HPDE6-E6E7 (cell line): ENCODE results near the gene GOLGA1.
"Not testable (repeated sequence)": the region's sequence is repeated elsewhere in the genome, so short reads cannot be mapped to it uniquely, and the experiment has no call there.

ENCODE experiments used
- DNase-seq: peaks from one replicate; pipeline ENCODE4 v3.0.0; 2011; ENCODE audit warnings: missing footprints; ENCODE audit errors: extremely low spot score

GOLGA1 gene

DNA sequence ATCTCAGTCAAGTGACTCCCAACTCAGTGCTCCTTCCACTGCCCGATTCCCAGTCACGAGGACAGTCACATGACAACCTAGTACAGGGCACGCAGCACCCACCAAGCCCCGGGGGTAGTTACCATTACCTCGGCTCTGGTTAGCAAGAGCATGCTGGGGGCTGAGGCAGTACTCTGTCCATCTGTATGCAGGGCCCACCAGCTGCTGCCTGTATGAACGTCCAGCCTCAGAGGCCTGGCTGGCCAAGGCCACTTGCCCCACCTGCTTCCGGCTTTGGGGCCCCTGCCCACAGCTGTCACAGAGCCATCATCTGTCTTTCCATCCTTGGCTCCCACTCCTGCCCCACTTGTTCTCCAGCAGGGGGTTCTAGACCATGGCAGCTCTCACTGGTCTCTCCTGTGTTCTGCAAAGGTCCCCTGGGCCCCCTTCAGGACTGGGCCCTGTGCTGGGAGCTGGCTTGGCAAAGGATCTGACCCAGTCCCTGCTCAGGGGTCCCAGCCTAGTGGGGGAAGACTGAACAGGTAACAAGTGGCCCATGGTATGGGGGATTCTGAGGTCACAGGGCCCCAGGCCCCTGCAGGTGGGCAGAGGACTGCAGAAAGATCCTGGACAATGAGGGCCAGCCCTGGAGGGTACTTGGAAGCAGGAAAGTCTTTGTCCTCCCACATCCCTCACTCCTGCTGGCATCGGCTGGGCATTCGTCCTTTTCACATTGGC lies 82.4 kb downstream of the GOLGA1 start:
- DNase-seq = no peak

DNA sequence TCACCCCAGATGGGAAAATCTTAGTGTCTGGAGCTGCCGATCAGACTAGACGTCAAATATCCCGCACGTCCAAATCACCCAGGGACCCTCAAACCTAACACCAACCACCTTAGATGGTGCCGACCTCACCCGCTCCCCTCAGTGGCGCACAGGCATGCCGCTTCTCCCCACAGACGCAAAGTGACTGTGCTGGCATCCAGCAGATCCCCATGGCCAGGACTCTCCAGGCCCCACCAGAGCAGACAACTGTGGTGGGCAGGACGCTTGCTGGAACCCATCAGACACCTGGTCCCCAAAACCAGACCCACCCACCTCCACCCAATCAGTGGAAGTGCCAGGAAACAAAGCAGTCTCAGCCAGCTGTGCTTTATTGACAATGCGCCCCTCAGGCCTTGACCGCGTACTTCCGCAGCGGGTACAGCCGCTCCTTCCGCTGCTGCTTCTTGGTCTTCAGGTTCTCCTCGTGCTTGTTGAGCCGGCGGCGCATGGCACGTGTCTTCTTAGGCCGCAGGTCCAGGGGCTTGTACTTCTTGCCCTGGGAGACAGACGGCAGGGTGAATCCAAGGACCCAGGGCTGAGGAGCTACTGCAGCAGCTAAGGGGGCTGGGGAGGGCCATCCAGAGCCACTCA lies 83.2 kb downstream of the GOLGA1 start:
- no peak for DNase-seq

DNA sequence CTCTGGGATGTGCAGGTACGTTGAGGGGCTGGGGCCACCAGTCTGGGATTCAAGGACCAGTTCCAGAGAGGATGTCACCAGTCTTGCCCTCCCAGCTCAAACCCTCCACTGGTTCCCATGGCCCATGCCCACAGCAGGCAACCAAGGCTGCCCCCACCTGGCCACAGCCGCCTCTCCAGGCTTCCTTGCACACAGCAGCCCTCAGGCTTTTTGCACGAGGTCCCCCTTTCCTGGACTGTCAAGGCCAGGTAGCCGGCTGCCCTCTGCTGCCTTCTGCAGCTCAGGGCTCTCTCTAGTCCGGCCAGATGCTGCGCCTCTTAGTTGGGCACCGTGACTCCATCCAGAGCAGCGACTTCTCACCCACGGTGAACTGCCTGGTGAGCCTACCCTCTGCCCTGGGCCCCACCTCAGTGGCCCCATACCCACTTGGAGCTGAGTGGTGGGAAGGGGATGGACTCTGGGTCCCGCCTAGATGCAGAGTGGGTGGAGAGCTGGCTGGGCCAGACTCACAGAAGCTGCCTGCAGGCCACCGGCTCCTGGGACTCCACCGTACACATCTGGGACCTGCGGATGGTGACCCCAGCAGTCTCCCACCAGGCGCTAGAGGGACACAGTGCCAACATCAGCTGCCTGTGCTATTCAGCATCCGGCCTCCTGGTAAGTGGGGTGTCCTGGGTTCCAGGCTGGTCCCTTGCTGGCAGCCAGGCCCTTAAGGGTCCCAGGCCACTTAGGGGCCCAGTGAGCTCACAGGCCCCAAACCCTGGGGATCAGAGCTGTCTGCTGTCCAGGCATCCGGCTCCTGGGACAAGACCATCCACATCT lies 84.7 kb downstream of the GOLGA1 start:
- no peak for DNase-seq

DNA sequence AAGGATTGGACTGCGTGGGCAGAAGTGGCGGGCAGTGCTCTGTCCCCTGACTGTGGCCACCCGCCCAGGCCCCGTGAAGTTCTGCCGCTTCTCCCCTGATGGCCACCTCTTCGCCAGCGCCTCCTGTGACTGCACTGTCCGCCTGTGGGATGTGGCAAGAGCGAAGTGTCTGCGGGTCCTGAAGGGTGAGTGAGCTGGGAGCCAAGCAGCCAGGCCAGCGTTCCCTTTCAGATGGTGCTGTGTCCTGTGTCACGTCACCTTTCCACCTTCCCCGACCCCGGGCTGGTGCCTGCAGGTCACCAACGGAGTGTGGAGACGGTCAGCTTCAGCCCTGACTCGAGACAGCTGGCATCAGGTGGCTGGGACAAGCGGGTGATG lies 85.3 kb downstream of the GOLGA1 start:
- no peak for DNase-seq

DNA sequence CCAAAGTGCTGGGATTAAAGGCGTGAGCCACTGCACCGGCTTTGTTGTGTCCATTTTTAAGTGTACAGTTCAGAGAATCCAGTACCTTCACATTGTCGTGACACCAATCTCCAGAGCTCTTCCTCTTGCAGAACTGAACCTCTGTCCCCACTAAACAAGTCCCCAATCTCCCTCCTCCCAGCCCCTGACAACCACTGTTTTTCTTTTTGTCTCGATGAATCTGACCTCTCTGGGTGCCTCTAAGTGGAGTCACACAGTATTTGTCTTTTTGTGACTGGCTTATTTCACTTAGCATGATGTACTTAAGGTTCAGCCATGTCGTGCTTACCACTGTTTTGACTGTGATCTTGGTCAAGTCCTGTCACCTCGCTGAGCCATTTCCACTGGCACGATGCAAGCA lies 86.1 kb downstream of the GOLGA1 start:
- DNase-seq = no peak

DNA sequence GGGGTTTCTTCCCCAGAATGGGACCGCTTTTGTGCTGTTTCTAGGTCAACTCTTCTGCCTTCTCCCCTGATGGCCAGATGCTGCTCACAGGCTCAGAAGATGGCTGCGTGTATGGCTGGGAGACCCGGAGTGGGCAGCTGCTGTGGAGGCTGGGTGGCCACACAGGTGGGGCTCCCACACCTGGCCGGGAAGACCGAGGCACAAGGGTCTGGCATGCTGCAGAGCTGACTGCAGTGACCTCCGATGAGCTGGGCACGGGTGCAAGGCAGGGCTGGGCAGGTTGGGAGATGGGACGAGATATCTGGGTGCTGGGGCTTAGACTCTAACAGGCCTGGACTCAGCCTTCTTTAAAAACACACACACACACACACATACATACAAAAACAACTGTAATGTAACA lies 86.7 kb downstream of the GOLGA1 start:
- DNase-seq = no peak

DNA sequence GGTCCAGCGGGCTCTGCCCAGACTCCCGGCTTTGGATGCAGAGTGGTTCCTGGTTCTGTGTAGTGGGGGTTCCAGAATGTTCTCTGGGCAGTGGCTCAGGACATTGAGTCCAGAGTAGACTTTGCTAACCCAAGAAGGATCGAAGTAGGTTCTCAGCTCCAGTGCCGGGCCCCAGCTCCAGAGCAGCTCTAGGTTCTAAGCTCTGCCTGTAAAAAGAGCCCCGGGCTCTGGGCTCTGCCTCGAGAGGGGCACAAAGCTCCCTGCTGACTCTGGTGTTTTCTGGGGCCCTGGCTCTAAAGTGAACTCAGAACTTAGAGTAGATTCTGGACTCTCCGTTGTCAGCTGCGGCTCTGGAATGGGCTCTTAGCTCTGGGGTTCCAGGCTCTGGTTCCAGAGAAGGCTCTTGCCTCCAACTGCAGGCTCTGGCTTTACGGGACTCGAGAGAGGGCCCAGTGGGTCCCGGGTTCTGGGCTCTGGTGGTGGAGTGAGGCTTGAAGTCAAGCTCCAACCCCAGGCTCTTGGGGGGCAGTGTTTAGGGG lies 87.2 kb downstream of the GOLGA1 start:
- DNase-seq = no peak

DNA sequence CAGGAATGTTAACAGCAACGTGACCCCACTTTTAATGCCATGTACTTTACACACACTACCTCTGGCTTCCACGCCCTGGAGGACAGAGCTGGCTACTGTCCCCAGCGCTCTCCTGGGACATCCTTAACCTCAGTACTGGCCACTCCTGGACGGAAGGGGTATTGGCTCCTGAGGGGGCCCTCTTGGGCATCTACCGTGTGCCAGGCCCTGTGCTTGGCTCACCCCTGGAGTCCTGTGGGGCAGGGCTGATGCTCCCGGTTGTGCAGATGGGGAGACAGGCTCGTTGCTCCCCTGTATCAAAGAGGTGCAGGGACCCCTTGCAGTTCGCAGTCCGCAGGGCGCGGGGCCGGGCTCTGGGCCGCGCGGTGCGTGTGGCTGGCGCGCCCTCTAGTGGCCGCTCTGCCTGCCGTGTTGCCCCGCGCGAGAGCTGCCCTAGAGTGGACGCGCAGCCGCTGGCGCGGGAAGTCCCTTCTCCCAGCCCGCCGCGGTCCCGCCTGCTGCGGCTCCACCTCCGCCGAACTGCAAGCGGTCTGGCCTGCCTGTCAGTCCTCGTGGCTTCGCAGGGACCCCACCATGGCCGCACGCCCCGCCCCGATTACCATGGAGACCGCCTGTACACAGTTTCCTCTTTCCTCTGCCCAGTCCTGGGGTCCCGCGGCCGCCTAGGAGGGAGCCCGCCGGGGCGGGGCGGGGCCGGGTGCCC lies 87.9 kb downstream of the GOLGA1 start, which contains the start of gene WDR38:
Gene WDR38, plus strand, starts transcription at position 632 of the 703 bp plus-strand sequence. CDS start 72 bp downstream, outside the sequence.
- no peak for DNase-seq

DNA sequence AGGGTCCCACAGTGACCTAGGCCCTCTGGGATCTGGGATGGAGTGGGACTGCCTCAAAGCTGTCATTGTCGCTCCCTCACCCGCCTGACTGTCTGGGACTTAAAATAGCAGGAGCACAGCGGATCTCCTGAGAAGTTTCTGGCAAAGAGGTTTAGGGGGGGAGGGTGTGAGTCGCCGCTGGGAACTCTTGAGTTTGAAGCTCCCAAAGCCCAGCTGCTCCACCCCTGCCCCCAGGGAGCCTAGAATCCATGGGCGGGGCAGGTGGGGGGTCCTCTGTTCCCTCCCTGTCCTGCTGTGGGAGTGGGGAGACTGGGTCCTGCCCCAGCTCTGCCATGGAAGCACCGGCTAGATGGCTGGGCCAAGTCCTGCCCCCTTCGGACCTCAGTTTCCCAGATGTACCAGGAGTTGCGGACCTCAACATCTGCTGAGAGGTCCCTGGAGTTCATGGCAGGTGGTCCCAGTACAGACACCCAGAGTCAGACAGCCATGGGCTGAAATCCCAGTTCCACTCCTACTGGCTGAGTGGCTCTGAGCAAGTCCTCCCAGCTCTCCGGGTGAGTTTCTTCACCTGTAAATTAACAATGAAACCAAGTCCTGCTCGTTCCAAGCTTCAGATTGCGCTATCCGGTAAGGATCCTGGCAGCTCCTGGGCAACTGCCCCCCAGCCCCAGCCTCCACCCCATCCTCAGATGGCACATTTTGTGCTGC lies 88.6 kb downstream of the GOLGA1 start:
- DNase-seq = no peak

DNA sequence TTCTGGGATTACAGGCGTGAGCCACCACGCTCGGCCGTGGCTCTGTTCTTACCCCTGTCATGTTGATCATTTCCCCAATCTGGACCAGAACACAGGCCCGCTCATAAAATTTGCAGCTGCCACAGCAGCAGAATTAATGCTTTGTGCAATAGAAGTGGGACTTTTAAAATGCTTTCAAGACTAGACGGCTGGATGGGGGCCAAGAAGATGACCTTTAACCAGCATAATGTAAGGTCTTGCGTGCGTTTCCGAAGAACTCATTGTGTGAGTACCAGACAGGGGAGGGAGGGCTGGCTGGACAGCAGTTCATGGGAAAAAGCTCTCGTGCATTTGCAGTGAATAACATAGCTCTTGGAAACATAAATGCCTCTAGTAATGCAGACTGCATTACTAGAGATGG lies 91.1 kb downstream of the GOLGA1 start:
- no peak for DNase-seq

DNA sequence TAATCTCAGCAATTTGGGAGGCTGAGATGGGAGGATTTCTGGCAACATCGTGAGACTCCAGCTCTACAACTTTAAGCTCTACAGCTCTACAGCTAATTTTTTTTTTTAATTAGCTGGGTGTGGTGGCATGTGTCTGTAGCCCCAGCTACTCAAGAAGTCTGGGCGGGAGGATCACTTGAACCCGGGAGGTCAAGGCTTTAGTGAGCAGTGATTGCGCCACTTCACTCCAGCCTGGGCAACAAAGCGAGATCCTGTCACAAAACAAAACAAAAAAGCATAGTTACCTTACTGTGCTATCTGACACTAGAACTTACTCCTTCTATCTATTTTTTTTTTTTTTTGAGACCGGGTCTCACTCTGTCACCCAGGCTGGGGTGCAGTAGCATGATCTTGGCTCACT lies 93.9 kb downstream of the GOLGA1 start:
- DNase-seq = no peak

DNA sequence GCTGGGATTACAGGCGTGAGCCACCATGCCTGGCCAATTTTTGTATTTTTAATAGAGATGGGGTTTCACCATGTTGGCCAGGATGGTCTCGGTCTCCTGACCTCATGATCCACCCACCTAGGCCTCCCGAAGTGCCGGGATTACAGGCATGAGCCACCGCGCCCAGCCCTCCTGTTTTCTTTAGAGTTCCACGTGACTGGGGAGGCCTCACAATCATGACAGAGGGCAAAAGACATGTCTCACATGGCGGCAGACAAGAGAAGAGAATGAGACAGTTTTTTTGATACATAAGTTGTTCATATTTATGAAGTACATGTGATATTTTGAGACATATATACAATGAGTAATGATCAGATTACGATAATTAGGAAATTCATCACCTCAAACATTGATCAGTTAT lies 94.4 kb downstream of the GOLGA1 start:
- DNase-seq = not testable (repeated sequence)

DNA sequence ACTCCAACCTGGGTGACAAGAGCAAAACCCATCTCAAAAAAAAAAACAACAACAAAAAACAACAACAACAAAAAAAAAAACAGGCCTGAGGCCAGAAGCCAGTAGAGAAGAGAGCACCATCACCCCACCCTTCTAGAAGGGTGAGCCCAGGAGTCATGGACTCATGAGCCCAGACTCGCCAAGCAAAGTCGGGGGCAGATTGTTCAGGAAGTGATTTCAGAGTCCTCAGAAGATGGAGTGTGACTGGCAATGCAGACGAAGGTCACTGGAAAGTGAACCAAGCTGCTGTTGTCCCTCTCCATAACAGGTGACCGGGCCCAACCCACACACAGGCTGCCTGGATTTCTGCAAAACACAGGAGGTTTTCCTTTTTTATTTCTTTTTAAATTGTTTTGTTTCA lies 96.6 kb downstream of the GOLGA1 start:
- no peak for DNase-seq

DNA sequence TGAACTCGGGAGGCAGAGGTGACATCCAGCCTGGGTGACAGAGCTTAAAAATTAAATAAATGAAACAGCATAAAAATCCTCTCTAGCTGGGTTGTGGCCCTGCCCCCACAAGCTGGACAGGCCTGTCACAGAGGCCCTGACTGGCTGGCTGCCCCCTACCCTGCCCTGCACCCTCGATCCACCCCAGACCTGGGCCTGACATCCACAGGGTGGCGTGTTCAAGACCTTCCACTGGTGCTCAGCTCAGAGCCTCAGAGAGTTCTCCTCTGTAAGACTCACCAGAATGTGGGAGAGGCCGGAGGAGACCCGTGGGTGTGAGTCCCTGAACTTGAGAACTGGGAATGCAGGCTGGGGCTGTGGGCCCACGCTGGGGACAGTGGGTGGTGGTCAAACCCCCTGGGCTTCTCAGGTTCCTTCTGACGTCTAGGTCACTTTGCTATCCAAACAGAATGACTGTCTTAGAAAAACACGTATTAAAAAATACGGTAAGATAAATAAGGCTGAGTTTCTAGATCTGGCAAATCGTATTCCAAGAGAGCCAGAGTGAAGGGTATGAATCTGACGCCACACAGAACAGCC lies 97.3 kb downstream of the GOLGA1 start:
- DNase-seq = no peak

DNA sequence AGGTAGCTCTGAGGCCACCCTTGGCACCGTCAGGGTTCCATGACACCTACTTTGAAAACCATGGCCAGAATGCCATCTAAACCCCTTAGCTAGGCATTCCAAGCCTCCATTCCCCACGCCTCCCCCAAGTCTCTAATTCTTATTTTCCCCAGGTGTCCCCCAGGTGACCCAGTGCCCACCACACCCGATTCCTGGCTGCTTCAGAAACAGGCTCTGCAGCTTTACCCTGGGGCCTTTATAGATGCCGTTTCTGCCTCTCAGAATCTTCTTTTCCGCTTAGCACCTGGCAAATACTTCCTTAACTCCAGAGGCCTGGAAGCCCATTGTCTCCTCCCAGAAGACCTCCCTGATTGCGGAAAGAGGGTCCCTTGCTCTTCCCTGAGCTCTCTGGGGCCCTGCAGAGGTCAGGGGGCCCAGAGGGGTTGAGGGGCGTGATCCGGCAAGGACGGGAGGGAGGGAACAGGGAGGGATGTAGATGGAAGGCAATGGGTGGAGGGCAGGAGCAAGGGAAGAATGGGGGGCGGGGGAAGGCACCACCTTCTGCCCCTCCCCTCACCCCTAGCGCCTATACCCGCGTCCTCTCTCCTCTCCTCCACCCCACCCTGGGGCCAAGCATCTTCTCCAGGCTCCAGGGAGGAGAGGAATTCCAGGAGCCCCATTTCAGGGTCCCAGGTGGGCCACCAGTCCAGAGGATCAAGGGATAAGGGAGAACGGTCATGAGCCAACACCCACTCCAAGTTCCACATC lies 99.6 kb downstream of the GOLGA1 start:
- no peak for DNase-seq

DNA sequence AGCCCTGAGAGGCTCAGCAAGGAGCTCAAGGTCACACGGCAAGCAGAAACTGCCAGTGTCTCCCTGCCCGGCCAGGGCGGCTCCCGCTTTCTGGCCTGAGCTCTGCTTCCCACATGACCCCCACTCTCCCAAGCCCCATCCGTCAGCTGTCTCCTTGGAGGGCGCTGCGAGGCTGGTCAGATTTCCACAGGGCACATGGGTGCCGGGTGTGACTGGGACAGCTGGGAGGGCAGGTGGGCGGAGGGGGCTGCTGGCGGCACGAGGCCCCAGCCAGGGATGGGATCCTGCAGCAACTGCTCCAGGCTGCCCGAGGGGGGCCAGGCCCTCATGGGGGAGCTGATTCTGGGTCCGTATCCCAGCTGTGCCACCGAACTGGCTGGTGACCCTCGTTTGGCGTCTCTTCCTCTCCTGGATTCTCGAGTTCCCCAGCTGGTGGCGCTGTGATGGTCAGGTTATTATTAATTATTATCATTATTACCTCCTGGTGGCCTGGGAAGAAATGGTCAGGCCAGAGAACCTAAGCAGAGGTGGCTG lies 100.5 kb downstream of the GOLGA1 start:
- no peak for DNase-seq

DNA sequence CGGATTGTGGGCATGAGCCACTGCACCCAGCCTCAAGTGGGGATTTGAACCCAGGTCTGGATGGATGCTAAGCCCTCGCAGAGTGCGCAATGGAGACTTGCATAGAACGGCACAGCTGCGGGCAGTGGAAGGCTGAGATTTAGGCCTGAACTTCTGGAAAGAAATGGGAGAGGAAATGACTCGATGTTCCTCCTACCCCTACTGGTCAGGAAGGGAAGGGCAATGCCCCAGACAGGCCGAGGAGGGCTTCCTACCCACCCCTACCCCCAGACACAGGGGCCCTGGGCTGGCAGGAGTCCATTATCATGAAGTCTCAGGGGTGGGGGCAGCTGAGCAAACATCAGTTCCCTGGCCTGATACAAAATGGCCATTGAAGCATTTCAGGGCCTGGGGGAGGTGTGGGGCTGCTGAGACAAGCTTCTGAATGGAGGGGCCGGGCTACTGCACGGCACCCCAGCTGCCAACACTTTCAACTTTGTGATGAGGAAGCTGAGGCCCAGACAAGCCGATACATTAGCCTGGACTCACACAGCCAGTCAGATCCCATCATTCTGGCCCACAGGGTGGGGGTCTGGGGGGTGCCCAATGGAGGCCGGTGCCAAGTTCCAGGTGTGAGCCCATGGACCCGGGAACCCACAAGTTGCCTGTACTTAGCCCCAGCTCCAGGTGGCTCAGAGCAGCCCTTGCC lies 101.1 kb downstream of the GOLGA1 start:
- no peak for DNase-seq

DNA sequence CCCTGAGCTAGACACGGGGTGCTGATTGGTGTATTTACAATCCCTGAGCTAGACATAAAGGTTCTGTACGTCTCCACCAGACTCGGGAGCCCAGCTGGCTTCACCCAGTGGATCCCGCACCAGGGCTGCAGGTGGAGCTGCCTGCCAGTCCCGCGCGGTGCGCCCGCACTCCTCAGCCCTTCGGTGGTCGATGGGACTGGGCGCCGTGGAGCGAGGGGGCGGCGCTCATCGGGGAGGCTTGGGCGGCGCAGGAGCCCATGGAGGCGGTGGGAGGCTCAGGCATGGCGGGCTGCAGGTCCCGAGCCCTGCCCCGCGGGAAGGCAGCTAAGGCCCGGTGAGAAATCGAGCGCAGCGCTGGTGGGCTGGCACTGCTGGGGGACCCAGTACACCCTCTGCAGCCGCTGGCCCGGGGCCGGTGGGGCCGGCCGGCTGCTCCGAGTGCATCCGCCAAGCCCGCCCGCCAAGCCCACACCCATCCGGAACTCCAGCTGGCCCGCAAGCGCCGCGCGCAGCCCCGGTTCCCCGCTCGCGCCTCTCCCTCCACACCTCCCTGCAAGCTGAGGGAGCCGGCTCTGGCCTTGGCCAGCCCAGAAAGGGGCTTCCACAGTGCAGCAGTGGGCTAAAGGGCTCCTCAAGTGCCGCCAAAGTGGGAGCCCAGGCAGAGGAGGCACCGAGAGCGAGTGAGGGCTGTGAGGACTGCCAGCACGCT lies 102.2 kb downstream of the GOLGA1 start:
- DNase-seq = not testable (repeated sequence)

DNA sequence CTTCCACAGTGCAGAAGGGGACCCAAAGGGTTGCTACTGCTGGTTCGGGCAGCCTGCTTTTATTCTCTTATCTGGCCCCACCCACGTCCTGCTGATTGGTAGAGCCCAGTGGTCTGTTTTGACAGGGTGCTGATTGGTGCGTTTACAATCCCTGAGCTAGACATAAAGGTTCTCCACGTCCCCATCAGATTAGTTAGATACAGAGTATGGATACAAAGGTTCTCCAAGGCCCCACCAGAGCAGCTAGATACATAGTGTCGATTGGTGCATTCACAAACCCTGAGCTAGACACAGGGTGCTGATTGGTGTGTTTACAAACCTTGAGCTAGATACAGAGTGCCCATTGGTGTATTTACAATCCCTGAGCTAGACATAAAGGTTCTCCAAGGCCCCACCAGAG lies 102.8 kb downstream of the GOLGA1 start:
- not testable (repeated sequence) for DNase-seq
